ENCODE data around the gene B3GALT6.

The B3GALT6 gene

GRCh38 chr1:1231400-1232207, 433 bp upstream of the B3GALT6 start, which contains the start of gene SDF4:
SDF4 (minus strand) TSS chr1:1232001; CDS start chr1:1228772, 3,229 bp downstream.
- TF ChIP-seq, protein P1, sequence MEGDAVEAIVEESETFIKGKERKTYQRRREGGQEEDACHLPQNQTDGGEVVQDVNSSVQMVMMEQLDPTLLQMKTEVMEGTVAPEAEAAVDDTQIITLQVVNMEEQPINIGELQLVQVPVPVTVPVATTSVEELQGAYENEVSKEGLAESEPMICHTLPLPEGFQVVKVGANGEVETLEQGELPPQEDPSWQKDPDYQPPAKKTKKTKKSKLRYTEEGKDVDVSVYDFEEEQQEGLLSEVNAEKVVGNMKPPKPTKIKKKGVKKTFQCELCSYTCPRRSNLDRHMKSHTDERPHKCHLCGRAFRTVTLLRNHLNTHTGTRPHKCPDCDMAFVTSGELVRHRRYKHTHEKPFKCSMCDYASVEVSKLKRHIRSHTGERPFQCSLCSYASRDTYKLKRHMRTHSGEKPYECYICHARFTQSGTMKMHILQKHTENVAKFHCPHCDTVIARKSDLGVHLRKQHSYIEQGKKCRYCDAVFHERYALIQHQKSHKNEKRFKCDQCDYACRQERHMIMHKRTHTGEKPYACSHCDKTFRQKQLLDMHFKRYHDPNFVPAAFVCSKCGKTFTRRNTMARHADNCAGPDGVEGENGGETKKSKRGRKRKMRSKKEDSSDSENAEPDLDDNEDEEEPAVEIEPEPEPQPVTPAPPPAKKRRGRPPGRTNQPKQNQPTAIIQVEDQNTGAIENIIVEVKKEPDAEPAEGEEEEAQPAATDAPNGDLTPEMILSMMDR (IDR thresholded peaks at IDR 0.05; ENCODE audit: low read depth, low read length) = no peak

DNA sequence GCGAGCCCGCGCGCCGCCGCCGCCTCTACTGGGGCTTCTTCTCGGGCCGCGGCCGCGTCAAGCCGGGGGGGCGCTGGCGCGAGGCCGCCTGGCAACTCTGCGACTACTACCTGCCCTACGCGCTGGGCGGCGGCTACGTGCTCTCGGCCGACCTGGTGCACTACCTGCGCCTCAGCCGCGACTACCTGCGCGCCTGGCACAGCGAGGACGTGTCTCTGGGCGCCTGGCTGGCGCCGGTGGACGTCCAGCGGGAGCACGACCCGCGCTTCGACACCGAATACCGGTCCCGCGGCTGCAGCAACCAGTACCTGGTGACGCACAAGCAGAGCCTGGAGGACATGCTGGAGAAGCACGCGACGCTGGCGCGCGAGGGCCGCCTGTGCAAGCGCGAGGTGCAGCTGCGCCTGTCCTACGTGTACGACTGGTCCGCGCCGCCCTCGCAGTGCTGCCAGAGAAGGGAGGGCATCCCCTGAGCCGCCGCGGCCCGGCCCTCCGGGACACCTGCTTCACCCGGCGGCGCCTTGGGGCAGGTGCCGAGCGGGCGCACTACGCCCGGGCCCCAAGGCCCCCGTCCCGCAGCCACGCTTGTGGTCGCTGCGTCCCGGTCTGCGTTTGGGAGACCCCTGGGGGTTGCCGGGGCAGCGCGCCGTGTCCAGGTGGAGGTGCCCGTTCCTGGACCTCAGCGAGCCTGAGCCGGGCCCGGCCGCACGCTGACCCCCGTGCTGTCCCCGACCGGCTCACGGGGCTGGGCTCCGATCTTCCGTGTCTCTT, 944 bp downstream of the B3GALT6 start:
- DNase-seq (ENCODE audit: extremely low read depth, low read depth) = no peak
- TF ChIP-seq, protein P1 (IDR thresholded peaks at IDR 0.05; ENCODE audit: low read depth, low read length) = no peak

More at GRCh38 chr1:1231400-1232207, 433 bp upstream of the B3GALT6 start, which contains the start of gene SDF4:
- DNase-seq (ENCODE audit: extremely low read depth, low read depth) = peak; percentile 92

GRCh38 chr1:1233567-1233892, 1.5 kb downstream of the B3GALT6 start:
- no peak for DNase-seq (ENCODE audit: extremely low read depth, low read depth)

DNA sequence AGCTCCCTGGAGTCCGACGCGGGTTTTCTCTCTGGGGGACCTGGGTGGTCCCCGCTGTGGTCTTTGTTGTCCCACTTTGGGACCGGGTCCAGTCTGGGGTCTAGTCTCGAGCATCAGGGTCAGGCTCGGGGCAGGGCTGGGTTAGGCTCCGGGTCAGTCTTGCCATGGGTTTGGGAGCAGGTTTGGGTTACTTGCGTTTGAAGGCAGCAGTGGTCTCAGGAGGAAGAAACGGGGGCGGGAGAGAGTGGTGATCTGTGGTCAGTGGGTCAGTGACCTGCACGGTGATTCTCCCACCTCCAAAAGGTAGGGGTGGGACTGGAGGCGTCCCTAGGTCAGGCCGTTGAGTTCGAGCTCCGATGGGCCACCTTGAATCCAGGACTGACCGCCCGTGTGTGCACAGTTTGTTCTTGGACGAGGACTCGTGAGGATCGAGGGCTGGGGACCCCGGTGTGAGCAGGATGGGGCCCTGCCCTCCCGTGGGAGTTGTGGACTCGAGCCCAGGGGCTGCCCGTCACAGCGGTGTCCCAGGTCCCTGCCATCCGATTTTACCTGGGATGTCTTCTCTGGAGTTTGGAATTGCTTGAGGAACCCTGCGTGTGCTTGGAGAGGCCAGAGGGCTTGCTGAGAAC, 2.3 kb downstream of the B3GALT6 start:
- no peak for DNase-seq (ENCODE audit: extremely low read depth, low read depth)
- TF ChIP-seq, protein P1 (IDR thresholded peaks at IDR 0.05; ENCODE audit: low read depth, low read length) = no peak

More at GRCh38 chr1:1233567-1233892, 1.5 kb downstream of the B3GALT6 start:
- TF ChIP-seq, protein P1 (IDR thresholded peaks at IDR 0.05; ENCODE audit: low read depth, low read length) = no peak

- TF ChIP-seq, protein P1 (IDR thresholded peaks at IDR 0.05; ENCODE audit: low read depth, low read length) = no peak
- no peak for DNase-seq (ENCODE audit: extremely low read depth, low read depth)
These were observed 3.1 kb downstream of the B3GALT6 start for GRCh38 chr1:1235016-1235744.

GRCh38 chr1:1236176-1236763, 4.2 kb downstream of the B3GALT6 start:
- DNase-seq (ENCODE audit: extremely low read depth, low read depth) = no peak
- TF ChIP-seq, protein P1 (IDR thresholded peaks at IDR 0.05; ENCODE audit: low read depth, low read length) = no peak

All from AG09319 (cell line).